ENCODE results near the gene MYO19.

GRCh38 chr17:36546418-36547093, 11.9 kb upstream of the MYO19 start:
- TF ChIP-seq CTCF (IDR thresholded peaks at IDR 0.05) (no peak), EZH2 (IDR thresholded peaks at IDR 0.05) (no peak), EZH2phosphoT487 (IDR thresholded peaks at IDR 0.05) (no peak)
